HG03108 (cell line): ENCODE measurements around the gene DHRS9.

Experiments used
- ATAC-seq: cut with Tn5 transposase; IDR thresholded peaks from one replicate; pipeline ENCODE4 v1.9.1; 2021; ENCODE audit warnings: moderate library complexity; ENCODE audit not compliant: unreplicated experiment

DHRS9 gene

DNA sequence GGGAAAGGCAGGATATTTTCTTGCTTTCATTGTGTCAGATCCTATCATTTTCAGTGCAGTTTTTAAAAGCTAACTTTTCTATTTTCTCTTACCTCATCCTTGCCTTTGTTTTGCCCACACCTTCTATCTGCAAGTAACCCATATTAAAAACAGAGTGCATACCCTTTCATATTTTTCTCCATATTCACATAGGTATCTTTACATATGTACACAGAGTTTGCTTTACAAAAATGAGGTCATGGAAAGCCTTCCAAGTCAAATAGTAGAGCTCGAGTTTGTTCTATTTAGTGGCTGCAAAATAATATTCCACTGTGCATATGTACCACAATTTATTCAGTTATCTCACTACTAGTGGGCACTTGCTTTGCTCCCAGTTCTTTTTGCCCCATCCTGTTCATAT, 3.9 kb upstream of the DHRS9 start:
- no peak for ATAC-seq

DNA sequence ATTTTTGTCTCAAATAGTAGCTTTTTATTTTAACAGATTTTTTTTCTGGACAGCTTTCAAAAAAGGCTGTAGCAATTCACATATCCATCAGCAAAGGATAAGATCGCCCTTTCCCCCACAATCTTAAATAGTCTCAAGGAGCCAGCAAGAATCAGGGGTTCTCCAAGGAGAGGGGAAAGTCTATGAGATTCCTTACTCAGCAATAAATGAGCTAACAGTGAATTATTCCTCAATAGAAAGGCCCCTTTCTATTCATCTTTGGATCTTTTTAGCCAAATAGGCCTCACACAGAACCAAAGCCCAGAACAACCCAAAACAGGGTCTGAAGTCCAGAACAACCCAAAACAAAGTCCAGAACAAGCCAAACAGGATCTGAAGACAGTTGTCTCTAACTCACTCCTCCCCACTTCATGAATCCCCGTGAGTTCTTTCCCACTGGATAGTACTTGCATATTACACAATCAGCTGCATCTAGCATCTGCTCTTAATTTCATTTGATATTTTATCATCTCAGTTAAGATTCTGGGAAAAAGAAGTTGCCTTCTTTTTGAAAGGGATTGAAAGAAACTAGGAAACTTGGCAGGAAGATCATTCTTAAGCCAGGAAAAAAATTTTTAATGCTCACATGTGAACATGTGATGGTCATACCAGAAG, 3.4 kb upstream of the DHRS9 start:
- ATAC-seq: no peak

DNA sequence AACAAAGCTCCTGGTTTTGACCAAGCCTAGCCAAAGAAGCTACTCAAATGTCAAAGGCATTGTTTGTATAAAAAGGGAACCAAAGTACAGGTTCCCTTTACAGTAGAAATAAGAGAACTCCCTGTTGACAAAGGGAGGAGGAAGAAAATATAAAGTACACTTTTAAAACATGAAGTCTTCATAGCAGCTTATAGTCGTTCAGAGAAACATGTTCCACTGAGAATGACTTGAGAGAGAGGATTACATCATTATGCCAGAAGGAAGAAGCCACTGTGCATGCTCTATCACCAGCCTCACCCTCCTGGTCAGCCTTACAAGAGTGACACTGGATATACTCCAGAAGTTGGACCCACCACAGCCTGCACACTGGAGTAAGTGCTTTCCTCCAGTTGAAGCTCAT, 2.5 kb upstream of the DHRS9 start:
- no peak for ATAC-seq

DNA sequence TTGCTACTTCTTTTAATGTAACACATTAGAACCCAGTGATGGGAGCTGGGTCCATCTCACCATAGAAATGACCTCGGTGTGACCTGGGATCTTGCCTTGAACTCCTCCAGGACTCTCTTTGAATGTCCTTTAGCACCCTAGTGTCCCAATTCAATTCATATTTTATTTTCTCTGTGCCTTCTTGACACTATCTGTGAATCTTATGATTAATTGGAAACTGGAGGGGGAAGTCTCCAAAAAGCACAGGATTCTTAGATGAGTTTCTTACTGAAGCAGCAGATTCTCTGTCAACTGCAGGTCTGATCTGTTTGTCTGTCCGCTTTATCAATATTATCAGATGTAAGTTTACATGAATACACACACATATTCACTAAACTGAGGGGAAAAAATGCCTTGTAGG, 470 bp downstream of the DHRS9 start:
- ATAC-seq: no peak

DNA sequence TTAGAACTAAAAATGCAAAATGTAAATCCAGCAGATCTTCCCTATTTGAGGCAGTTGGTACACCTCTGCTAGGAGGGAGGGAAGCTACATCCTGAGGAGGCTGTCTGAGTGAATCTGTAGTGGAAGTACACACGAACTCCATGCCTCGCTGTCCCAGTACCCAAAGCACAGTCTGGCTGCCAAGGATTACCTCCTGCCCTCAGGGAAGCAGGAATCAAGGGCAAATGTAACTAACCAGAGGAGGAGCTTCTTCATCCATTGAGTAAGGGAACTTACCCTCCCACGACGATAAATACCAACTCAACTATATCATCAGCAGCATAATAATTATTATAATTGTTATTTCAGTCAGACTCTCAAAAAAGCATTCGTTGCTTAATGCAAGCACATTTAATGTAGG, 2.1 kb downstream of the DHRS9 start:
- no peak for ATAC-seq

DNA sequence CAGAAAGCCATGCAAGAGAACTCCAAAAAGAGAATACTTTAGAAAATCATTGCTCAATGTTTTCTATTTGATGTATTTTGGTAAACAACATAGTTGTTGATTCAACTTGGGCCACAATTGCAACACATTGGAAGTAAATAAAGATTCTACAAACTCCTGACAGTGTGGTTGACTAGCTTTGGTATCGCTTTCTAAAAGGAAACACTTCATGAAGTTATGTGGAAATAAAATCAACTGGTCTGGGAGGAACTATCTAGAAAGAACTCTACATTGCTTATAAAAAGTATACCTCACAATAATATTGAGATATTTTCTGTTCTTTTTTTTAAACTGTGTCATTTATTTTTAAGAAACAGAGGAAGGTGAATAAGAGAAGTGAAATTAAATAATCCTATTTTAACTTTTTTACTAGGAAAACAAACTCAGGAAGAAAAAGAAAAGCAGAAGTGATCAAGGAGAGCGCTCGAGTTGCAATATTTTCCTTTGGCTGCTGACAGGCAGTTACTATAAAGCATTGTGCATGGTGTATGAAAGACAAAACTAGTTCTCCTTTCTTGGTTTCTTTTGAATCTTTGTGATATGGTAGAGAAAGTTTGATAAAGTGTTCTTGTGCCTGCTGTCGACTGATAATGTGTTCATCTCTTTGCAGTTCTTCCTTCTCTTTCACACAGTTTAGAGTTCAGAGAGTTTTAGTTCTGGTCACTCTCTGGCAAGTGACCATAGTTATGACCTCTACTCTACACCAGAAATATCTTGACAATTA, 3.0 kb downstream of the DHRS9 start:
- no peak for ATAC-seq

DNA sequence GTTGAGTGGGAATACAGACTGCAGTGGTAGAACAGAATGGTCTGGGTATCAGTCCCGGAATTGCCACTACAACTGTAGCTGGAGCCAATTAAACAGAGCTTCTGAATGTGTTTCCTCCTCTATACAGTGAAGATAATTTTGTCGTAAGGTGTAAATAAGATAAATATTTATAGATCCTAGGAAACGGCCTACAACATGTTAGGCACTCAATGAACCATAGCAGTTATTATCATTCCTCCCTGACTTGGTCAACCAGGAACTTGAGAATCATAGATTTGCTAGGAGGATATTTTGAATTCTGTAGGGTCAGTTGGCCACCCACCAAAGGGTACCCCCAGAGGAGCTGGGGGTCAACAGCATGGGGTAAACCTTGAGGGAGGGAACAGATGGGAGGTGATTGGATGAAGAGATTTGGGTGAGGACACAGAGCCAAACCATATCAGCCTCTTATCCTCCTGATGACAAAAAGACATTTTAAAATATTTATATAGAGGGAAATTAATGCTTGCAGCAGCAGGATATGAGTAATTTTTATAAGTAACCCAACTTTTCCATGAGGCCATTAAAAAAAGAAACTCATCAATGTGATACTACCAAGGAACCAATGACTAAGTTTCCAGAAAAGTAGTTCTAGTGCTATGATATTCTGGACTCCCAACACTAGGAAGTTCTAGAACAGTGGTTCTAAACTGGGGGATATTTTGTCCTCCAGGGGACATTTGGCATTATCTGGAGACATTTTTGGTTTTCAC, 4.0 kb downstream of the DHRS9 start:
- no peak for ATAC-seq

DNA sequence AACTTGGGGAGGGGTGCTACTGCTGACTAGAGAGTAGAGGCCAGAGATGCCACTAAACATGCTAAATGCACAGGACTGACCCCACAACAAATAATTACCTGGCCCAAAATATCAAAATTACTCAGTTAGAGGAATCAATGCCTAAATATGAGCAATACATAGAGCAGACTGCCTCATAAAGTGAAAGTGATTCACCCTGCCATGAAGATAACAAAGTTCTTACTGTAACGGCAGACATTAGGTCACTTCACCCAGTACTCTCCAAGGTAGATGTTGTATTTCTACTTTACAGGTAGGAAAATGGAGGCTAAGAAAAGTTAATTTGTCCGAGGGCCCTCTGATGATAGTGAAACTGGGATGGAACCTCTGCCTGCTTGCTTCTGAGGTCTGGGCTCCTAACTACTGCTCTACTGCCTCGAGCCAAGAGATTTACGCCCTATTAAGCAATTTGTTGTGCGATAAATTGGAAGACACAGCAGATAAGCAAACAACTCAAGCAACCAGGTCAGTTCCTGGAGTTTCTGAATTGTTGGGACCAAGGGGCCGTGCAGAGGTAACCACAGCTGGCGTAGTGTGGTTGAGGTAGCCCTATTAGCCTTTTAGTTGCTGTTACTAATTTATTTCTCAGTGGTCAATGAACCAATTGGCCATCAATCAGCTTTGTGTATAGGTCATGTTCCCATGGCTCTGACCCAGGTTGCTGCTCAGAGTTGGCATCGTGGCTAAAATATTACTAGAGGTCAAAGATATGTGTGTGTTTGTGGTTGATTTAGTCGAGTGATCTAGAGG, 4.8 kb downstream of the DHRS9 start:
- ATAC-seq: no peak

DNA sequence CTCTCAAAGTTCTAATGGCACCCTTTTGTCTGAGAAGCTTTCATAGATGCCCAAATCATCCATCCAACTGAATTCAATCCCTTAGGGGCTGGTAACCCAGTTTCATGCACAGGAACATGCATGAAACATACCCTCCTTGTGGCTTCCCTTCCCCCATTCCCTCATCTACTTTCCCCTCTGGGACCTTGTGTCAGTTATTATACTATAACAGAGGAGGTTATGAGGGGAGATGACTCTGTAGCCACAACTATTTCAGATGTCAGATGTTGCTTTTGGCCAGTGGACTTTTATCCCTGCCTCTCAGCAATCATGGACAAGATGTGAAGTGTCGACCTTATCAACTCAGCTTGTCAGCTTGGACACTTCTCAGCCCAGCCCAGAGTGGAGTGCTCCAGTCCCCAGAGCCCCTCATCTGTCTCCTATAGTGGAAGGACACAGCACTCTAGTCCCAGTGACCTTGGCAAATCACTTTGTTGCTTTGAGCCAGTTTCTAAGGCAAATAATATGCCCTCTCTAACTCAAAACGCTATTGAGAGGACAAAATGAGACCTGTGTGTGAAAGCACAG, 8.4 kb downstream of the DHRS9 start:
- no peak for ATAC-seq

DNA sequence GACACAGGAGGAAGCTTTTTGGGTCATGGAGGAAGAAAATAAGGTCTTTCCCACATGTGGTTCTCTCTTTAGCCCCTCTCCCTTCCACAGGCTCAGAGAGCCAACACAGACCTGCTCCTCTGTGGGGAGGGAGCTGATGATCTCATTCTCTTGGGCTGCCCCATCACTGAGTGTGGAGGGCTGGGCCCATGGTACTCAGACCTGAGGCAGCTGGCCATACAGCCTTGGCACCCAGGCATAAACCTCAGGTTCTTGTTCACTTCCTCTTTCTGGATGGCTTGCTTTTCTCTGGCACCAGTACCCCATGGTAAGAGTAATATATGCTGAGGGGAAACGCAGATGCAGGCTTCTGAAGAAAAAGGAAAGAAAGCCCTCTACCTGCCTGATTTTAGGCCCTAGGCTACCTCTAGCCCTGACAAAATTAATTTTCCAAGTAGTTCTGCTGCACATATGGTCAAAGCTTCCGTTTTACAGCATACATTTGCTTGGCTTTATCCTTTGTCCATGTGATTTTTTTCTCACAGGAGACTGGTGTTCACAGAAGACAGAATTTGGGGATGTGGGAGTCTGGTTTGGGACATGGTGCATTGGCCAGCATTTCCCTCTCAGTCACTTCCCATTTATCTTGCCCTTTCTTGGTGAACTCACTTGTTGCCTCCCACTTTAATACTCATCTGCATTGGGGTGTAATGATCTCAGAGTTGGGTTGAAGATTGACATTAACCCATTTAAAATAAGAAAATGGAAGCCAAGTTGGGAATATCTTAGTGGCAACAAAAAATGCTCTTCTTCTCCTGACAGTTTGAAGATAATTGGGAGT, 11.1 kb downstream of the DHRS9 start:
- ATAC-seq: peak; percentile 91

DNA sequence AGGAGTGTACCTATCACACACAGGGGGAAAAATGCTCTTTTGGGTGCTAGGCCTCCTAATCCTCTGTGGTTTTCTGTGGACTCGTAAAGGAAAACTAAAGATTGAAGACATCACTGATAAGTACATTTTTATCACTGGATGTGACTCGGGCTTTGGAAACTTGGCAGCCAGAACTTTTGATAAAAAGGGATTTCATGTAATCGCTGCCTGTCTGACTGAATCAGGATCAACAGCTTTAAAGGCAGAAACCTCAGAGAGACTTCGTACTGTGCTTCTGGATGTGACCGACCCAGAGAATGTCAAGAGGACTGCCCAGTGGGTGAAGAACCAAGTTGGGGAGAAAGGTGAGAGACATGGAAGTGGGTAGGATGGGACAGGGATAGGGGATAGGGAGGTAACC, 12.2 kb downstream of the DHRS9 start:
- ATAC-seq: no peak

DNA sequence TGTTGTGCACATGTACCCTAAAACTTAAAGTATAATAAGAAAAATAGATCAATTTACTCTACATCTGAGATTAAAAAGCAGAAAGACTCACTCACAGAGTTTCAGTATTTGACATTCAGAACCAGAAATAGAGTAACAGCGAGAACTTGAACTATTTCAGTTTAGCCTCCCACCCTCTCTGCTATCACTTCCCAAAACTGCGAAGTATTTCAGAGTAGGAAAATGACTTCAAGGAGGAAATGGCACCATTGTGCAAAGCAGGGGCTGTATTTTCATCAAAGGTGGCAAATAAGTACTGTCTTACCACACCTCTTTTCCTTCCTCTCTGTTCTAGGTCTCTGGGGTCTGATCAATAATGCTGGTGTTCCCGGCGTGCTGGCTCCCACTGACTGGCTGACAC, 13.6 kb downstream of the DHRS9 start:
- no peak for ATAC-seq

DNA sequence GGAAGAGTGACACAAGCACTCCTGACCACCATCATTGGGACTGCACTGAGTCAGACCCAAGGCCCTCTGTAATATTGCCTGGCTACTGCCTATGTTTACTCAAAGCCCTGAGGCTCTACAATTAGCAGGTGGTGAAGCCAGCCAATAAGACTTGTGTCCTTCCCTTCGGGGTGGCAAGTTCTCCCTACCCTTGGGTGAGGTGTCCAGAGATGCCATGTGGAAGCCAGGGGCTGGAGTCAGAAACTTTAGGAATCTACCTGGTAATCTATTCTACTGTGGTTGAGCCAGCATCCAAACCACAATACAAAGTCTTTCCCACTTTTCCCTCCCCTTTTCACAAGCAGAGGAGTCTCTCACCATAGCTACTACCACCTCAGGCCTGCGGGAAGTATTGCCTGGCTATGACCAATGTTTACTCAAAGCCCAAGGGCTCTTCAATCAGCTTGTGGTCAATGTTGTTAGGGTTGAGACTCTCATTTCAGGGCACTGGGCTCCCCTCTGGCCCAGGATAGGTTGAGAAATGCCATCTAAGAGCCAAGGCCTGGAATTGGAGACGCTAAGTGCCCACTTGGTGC, 17.6 kb downstream of the DHRS9 start:
- no peak for ATAC-seq

DNA sequence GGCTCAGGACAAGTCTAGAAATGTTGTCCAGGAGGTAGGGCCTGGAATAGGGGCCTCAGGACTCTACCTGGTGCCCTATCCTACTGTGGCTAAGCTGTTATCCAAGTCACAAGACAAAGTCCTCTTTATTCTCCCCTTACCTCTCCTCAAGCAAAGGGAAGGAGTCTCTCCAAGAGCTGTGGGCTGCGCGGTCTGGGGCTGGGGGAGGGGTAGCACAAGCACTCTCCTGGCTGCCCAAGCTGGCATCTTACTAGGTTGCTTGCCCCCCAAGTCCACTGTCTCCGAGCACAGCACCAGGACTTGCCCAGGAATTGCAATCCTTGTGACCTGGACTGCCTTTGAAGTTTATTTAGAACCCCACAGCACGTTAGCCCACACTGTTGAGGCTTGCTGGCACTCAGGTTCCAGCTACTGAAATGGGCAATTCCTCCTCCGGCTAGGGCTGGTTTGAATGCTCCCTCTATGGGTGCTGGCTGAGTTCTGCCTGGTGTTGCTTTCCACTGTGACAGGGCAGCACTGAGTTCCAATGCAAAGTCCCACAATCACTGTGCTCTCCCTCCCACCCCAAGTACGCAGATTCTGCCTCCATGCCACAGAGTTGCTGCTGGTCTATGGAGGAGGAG, 18.5 kb downstream of the DHRS9 start:
- no peak for ATAC-seq

DNA sequence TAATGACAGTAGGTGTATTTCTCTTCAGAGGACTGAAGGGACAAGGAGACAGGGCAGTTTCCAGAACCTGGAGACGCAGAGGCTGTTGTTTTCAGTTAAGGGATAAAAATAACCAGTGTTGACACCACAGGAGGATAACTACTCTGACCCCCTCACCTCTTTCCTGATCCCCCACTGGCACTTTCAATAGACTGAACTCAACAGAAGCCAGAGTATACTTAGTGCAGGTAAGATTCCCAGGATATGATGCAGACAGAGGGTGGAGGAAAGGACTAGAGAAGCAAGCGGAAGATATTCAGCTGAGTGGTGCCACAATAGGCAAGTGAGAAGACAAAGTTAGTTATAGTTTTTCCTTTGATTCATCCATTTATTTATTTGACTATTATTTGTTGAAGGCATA, 19.8 kb downstream of the DHRS9 start:
- ATAC-seq: no peak

DNA sequence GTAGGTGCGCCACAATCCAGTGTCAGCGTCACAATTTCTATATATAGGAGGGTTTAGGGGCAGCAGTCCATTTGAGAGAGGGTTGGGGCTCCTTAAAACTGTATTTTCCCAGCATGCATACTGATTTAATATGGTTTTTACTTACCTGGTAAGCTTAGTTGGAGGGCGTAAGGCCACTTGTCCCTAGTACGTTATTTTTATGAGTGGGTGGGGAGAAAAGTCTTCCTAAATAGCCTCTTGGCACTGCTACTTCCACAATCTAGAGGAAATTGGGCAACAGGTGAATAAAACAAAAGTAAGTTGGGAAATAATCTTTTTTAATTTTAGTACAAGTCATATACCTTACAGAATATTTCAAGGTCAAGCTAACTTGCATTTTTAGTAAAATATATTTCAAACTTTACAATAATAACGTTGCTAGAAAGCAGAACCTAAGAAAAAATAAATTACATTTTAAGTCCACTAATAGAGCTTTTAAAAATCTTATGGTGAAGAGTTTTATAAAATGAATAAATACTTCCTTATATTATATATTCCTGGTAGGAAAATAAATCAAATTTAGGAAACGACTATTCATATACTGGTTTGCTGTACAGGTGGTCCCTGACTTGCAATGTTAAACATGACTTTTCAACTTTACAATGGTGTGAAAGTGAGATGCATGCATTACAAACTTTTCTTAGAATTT, 20.9 kb downstream of the DHRS9 start:
- no peak for ATAC-seq

DNA sequence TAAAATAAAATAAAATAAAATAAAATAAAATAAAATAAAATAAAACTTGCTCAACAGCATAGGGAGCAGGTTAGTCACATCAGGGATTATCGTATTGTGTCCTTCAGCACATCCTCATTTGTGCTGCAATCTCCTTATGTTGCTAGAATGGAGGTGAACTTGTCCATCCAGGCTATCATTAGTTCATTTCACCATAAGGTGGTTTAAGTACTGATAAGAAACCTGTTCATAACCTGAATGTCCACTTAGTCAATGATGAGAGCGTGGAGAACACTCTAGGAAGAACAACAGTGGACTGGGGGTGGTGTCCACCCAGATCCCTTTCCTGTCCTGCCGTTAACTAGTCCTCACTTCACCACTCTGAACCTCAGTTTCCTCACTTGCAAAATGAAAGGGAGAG, 21.9 kb downstream of the DHRS9 start:
- ATAC-seq: no peak

DNA sequence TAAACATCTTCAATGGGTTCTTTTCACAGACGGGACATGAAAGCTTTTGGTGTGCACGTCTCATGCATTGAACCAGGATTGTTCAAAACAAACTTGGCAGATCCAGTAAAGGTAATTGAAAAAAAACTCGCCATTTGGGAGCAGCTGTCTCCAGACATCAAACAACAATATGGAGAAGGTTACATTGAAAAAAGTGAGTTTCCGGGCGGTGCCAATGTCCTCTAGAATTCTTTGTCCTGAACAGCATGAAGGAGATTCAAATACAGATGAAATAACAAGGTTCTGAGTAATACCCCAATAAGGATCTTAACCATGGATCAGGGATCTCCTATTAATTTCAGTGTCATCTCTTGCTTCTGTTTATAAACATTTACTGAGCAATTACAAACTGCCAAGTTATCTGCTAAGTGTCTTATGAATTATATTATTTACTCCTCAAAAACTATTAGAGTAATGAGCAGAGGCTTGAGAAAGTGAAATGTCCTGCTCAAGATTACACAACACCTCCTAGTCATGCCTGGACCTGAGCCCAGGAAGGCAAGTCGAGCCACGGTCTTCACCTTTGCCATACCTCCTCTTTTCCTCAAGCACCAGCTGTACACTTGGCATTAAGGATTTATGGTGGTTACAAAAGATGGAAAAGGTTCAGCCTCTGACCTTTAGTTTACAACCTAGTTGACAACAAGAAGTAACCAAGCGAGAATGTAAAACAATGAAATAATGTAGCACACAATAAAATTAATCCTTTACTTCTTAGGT, 22.6 kb downstream of the DHRS9 start:
- ATAC-seq: no peak
